Measurements from ENCODE around the gene ANTKMT.

ANTKMT gene

DNA sequence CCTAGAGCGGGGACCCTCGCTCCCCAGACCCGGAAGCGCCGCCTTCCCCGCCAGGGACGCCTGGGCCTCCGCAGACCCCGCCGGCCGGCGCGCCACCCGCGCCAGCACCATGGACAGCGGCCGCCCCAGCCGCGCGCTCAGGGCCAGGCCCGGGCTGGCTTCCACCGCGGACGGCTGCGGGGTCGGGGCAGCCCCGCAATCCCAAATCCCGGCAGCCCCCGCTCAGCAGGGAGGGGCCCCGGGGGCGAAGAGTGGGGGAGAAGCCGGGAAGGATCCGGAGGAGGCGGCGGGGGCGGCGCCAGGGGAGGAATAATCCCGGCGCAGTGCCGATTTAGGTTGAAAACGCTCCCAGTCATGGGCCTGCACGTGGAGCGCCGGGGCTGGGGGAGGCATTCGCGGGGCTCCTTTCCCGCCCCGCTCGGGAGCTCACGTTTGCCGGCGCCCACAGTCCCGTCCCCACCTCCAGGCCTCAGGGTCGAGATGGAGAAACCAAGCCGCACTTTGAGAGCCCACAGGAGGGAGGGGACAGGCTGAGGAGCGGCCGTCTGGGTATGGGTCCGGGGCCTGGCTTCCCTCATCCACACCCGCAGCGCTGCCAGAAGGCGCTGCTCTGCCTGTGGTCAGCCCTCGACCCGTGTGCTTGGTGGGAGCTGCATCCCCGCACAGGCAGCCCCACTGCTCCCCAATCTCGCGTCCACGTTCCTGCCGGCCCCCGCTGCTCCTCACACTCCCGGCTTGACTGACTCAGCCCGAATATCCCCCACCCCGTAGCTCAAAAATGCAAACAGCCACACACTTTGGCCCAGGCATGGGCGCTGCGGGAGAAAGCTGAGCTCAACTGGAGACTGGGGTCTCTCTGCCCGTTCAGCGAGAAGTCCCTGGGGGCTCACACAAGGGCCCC lies 20.0 kb upstream of the ANTKMT start:
- DNase-seq, result peak; percentile 26

DNA sequence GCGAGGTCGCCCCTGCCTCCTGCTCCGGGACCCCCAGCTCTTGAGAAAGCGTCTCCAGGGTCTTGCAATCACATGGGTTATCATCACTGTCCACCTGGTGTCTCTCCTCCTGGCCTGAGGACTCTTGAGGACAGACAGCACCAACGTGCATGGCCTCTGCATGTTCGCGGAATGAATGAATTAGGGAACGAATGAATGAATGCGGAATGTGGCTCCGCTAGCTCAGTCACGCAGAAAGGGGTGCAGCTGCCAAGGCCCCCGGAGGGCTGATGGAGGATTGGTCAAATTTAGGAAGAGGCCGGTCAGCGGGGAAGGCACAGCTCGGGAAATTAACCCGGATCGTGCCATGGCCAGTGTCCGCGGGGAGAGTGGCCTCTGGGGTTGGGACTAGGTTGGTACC lies 18.6 kb upstream of the ANTKMT start:
- DNase-seq, result no peak

DNA sequence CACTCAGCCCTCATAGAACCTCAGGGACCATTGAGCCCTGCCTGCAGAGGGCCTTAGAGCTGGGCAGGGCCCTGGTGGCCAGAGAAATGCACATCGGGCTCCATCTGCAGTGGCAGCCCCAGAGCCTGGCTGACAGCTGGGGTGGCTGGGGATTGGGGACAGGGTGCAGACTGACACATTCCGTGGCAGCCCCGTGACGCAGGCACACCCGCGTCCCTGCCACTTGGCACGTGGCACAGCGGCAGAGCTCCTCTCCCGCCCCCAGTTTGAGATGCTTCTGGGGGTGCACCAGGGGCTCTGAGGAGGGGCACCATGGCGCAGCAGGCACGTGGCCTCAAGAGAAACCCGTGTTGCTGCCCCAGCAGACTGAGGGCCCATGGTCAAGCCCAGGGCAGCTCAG lies 17.5 kb upstream of the ANTKMT start:
- DNase-seq, result no peak

DNA sequence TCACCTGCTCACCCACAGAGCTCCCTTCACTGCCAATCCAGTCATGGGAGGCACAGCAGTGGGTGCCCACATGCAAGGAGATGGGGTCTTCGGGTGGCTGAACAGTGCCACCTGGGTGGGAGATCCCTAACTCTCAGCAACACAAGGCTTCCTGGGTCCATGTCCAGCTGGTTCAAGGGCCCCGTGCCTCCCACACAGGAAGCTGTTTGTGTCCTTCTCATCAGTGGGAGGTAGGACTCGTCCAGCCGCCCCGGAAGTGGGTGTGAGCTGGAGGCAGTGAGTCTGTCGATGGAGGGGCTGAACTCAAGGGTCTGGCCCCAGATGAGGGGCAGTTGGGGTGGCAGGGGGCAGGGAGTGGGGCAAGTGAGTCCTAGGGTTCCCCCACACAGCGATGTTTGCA lies 16.9 kb upstream of the ANTKMT start:
- DNase-seq, result no peak

DNA sequence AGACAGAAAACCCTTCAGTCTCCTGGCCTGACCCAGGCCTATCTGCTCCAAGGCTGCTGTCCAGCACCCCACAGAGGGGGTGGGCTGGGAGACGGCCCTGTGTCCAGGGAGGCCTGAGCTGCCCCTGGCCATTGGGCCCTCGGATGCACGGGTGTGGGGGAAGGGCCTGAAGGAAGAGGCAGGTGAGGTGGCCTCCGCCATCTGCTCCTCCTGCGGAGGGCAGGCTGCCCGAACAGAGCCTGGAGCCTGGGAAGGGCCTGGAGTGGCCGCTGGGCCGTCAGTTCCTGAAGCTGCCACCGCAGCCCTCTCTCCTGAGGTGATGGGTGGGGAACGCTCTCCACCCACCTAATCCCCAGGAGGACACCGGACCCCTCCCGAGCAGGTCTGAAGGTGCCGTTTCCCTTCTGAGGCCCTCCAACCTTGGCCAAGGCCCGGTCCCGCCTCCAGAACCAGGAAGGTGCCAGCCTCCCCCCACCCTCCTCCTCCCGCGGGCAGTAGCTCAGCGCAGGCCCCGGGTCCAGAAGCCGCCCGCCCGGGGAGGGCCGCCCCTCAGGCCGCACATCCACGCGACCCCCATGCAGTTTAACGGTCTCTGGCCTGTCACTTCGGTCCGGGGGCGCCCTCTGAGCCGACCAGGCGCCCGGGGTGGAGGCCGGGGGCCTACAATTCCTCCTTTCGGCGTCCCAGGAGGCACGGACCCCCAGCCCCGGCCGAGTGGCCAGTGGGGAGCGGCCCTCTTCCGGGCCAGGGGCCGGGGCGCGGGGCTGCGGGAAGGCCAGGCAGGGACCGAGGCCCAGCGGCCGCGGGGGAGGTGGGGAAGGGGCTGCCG lies 16.2 kb upstream of the ANTKMT start:
- DNase-seq, result no peak

DNA sequence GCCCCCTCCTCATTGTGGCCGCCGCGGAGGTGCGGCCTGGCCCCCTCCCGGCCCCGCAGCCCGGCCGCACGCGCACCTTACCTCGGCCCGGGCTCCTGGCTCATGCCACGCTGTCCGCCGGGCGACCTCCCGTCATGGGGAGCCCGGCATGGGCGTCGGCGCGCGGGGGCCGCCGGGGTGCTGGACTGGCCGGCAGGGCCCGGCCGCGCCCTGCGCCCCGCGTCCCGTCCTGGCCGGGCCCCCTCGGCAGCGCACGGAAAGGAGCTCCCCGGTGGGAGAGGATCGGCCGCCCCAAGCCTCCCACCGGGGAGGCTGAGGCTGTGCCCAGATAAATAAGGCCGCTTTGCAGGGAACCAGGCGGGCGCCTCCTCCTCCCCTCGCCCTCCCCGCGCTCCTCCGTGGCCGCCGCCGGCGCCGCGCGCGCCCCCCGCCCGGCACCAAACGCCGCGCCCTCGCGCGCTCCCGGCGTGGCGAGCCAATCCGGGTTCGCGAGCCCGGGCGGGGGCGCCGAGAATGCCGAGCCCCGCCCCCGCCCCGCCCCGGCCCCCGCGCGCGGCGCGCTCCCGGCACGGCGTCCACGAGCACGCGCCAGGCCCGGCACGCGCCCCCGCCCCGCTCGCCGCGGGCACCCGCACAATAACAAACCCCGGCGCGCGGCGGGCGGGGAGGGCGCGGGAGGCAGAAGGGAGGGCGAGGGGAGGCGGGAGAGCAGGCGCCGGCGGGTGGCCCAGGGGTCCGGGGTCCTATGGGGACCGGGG lies 15.3 kb upstream of the ANTKMT start, which contains the start of gene FBXL16:
Gene FBXL16 (minus strand): TSS at position 371 of the 758 bp plus-strand sequence. CDS start 8,396 bp downstream, outside the sequence.
- DNase-seq, result no peak

DNA sequence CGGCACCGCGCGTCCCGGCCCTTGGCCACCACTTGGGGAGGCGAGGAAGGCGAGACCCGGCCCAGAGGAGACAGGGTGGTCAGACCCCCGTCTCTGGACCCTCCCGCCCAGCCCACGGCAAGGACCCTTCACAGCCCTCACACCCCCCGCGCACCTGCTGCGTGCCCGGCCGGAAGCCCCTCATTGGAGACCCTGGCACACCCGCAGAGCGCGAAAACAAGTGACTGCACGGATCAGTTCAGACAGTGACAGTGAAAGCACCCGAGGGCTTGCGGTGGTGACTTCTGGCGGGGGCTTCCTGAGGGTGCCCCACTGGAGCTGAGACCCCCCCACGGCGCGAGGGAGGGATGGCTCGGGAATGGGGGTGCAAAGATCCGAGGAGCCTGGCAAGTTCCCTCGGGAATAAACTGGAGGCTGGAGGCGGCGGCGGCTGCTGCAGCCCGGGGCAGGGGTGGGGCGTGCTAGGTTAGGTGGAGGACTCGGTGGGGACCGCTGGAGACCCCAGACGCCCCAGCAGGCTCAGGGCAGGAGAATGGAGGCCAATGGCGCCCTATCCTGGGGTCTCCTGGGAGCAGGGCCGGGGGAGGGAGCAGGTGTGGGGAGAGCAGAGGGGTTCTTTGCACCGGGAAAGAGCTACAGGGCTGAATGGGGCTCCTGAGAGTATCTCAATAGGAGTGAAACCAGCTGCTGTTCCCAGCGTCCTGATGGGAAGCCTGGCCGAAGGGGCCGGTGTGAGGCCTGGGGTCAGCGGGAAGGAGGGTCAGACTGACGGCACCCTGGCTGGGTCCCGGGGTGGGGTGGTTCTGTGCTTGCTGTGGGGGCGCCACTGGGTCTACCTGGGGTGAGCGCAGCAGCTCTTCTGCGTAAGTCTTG lies 14.5 kb upstream of the ANTKMT start:
- no peak for DNase-seq

DNA sequence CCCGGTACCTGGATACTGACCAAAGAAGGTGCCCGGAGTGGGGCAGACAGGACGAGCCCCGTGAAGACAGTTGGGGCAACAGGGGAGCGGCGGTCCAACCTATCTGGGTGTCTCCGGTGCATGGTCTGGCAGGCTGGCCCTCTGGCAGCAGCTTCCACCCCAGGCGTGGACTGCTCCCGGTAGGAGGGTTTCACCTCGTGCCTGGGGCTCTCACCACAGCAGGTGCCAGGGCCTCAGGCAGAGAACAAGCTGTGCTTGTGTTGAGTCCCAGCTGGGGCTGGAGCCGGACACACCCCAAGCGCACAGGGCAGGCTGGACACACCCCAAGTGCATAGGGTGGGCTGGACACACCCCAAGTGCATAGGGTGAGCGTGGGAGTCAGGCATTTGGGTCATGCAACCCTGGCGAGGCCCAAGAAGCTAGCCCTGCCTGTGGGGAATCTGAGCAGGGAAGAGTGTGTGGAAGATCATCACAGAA lies 13.8 kb upstream of the ANTKMT start:
- DNase-seq, result no peak

DNA sequence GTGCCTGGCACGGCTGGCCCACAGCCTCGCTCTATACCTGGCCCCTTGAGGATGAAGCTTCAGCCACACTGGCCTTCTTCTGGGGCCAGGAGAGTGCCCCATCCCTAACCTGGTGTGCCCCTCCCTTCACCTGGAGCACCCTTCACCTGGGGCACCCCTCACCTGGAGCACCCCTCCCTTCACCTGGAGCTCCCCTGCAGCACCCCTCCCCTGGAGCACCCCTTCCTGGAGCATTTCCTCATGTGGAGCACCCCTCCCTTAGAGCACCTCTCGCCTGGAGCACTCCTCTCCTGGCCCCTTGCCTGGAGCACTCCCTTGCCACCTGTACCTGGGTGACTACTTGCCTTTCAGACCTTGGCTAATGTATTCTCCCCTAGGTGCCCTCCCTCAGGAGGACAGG lies 12.9 kb upstream of the ANTKMT start:
- no peak for DNase-seq

DNA sequence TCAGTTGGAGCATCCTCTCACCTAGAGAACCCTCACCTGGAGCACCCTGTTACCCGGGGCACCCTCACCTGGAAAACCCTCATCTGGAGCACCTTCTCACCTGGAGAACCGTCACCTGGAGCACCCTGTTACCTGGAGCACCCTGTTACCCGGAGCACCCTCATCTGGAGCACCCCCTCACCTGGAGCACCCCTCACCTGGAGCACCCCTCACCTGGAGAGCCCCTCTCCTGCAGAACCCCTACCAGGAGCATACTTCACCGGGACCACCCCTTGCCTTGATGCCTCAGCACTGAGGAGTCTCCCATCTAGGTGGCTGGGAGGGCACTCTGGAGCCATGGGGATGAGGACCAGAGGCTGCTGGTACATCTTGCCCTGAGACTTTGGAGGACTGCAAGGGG lies 12.0 kb upstream of the ANTKMT start:
- no peak for DNase-seq

DNA sequence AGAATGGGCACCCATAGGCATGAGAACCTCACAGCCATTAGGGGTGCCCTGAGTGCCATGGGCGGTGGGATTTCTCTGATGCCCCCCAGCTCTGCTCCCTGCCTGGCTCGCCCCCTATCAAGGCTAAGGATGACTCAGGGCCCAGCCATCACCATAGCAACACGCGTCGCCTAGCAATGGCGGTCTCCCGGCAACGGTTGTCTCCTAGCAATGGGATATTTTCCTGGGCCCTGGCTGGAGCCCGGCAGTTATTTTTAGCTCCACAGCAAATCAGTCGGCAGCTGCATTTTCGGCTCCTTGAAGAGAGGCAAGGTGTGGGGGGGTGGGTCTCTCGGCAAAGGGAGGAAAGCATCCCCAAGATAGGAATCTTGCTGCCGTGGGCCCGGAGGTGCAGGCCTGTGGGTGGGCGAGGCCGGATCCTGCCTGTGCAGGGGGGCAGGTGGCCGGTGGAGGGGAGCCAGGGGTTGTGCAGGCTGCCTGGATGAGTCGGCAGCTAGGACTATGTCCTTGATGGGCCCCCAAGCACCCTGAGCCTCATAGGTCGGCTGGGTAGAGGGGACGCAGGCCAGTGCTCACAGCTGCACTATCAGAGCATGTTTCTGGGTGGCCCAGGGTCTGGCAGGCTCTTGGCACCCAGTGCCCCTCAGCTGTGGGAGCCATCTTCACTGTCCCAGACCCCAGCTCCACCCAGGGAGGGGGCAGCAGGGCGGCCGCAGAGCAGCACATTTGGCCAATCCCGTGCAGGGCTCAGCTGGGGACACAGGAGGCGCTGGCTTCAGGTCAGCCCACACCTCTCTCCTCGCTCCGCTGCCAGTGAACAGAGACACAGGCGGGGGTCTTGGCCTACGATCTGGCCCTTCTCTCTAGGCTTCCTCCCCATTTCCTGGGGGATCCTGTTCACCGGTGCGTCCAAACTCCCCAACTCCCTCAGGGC lies 11.1 kb upstream of the ANTKMT start:
- DNase-seq, result peak; percentile 81

DNA sequence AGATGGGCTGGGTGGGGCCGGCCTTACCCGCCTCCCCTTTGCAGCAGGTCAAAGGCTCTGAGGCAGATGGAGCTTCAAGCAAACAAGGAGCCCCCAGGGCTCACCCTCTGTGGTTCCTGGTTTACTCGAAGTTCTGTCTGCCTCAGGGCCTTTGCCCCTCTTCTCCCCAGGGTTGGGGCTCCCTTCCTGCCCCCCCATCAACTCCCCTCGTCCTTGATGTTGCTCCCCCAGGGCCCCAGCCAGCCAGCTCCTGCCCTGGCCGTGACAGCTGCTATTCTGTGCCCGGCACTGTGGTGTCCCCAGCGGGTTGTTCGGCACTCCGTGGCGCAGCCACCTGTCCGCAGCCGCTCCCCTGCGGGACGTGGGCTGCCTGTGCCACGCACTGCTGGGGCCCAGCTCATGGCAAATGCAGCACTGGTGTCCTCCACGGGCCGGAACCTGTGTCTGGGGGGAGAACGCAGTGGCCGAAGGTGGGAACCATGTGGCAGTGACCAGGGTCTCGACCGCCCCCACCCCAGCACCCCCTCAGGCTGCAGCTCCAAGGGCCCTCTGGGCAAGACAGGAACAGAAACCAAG lies 10.4 kb upstream of the ANTKMT start:
- no peak for DNase-seq

DNA sequence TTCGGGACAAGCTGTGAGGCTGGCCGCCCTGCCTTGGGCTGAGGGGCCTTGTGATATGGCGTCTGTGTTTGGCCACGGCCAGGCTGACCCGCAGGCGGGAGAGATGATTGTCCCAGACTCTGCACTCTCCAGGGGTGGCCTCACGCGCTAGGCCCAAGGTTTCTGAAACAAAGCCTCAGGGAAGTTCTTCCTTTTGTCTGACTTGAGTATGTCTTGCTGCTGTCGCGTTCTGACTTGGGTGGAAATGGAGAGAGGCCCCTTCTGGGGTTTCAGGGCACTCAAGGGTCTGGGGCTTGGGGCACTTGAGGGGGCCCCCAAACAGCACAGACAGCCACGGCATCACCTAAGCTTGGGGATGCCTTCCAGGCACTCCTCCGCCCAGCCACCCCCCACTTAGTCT lies 9.9 kb upstream of the ANTKMT start:
- no peak for DNase-seq

DNA sequence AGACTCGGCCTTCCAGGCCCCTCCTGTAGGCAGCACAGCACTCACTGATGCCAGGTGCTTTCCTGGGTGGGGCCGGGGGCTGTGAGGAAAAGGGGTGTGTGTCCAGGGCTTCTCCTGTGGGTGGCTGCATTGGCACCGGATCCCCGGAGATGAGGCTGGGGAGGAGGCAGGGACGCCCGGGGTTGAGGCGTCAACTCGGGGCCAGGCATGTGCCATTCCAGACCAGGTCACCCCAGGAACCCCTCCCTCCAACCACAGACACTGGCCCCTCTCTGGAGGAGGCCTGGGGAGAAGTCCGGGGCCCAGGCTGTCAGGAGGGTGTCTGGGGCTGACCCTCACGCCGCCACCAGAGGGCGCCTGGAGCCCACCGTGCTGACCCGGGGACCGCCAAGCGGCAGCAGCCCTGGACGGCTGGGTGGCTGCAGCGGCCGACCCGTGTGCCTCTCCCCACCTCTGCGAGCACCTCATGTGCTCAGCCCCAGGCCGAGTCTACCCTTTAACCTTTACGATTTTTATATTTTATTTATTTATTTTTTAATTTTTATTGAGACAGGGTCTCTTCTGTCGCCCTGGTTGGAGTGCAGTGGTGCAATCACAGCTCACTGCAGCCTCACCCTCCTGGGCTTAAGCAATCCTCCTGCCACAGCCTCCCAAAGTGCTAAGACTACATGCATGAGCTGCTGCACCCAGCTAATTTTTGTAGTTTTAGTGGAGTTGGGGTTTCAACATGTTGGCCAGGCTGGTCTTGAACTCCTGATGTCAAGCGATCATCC lies 9.2 kb upstream of the ANTKMT start:
- DNase-seq, result peak; percentile 77

DNA sequence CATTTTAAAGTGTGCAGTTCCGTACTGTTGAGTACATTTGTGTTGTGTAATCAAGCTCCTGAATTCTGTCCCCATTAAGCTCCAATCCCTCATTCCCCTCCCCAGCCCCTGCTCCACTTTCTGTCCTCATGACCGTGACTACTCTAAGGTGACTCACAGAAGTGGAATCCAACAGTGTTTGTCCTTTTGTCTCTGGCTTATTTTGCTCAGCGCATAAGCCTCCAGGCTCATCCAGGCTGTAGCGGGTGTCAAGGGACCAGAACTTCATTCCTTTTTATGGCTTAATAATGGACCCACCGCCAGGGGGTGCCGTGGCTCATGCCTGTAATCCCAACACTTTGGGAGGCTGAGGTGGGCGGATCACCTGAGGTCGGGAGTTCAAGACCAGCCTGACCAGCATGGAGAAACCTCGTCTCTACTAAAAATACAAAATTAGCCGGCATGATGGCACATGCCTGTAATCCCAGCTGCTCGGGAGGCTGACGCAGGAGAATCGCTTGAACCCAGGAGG lies 8.2 kb upstream of the ANTKMT start:
- peak; percentile 87 for DNase-seq

DNA sequence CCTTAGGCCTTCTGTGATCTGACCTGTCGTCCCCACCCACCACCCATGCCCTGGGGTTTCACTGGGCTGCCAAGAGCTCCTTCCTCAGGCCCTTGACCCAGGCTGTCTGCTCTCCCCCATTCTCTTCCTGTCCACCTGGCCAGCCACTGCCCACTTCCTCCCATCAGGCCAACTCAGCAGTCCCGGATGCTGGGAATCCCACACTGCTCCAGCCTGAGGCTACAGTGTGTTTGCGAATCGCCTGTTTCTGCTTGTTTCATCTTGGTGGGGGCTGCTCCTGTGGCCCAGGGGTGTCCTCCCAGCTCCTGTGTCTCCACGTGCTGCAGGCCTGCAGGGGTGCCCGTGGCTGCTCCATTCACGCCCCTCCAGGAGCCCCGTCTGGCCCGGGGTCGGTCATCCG lies 6.9 kb upstream of the ANTKMT start:
- no peak for DNase-seq

DNA sequence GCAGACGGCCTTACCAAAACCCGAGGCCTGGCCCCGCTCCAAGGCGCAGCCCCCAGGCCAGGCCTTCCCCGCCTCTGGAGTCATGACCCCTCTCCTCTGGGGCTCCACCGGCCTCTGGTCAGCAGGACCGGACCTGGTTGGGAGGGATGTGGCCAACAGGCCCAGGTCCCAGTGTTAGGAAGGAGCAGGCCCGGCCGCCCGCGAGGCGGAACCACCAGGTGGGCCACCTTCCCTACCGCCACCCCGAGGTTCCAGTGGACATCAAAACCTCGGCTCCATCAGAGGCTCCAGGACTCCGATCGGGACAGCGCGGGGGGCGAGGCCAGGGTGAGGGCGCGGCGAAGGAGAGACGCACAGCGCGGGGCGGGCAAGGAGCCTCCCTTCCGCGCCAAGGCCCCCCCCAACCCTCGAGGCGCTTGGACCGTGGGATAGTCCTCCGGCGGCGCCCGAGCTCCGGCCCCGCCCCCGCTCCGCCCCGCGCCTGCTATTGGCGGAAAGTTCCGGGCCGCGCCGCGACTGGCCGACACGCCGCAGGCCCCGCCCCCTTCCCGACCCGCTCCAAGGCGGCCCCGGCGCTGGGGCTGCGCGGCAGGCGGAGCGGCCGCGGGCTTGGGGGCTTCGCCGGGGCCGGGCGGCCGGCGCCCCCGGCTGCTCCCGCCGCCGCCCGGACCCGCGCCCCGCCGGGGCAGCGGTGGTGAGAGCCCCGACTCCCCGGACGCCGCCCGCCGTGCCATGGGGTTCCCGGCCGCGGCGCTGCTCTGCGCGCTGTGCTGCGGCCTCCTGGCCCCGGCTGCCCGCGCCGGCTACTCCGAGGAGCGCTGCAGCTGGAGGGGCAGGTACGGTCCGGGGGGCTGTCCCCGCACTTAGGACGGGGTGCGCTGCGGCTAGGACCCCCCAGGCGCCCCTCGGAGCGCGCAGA lies 6.1 kb upstream of the ANTKMT start, which contains the start of gene METRN:
Gene METRN (plus strand): TSS at position 561 of the 919 bp plus-strand sequence. CDS start 172 bp downstream, at position 733.
- peak; percentile 88 for DNase-seq

Measured in T1000 (cell line).